ENCODE data around the gene LAMA3. TPM values are rescaled to one million over a fixed set of nuclear protein-coding genes. Genes with fewer than 3 reads are reported as not detected.

The LAMA3 gene
- total and polyA plus RNA-seq, 4 donors, result 0.26 to 3.9 (median 0.37) TPM

GRCh38 chr18:23893653-23894052 lies 204.4 kb downstream of the LAMA3 start (continued):
- TF ChIP-seq CTCF (IDR thresholded peaks at IDR 0.05; ENCODE audit: low read depth, low read length, missing input control) (no peak), SP1 (IDR thresholded peaks at IDR 0.05) (no peak), MAX (IDR thresholded peaks at IDR 0.05) (no peak), FOXA1 (IDR thresholded peaks at IDR 0.05) (no peak), NR2F2 (IDR thresholded peaks at IDR 0.05) (no peak), GABPA (IDR thresholded peaks at IDR 0.05 in 1 of 2, conservative IDR thresholded peaks at IDR 0.05 in 1 of 2) (no peak), HNF4A (conservative IDR thresholded peaks at IDR 0.05) (no peak), YY1 (IDR thresholded peaks at IDR 0.05) (no peak), RXRA (IDR thresholded peaks at IDR 0.05) (no peak)

- TF ChIP-seq HNF4A (conservative IDR thresholded peaks at IDR 0.05) (no peak), NR2F2 (IDR thresholded peaks at IDR 0.05) (no peak), REST (IDR thresholded peaks at IDR 0.05) (no peak), YY1 (IDR thresholded peaks at IDR 0.05) (no peak), JUND (IDR thresholded peaks at IDR 0.05) (no peak), GABPA (IDR thresholded peaks at IDR 0.05 in 1 of 2, conservative IDR thresholded peaks at IDR 0.05 in 1 of 2) (no peak), SP1 (IDR thresholded peaks at IDR 0.05) (no peak), FOXA1 (IDR thresholded peaks at IDR 0.05) (no peak), CTCF (IDR thresholded peaks at IDR 0.05; ENCODE audit: low read depth, low read length, missing input control) (no peak), HNF4G (IDR thresholded peaks at IDR 0.05) (no peak), MAX (IDR thresholded peaks at IDR 0.05) (no peak), ATF3 (IDR thresholded peaks at IDR 0.05) (no peak), ZBTB33 (IDR thresholded peaks at IDR 0.05) (no peak), RAD21 (IDR thresholded peaks at IDR 0.05) (no peak)
- DNase-seq (ENCODE audit: low spot score), result no peak
- Histone ChIP-seq H3K27me3 (ENCODE audit: control insufficient read depth in 4 of 4, insufficient read depth in 4 of 4, low read length in 3 of 4) (no peaks in the 10 kb centered on the region), H3K9me3 (ENCODE audit: control insufficient read depth in 4 of 4, low read length in 3 of 4) (no peaks in the 10 kb centered on the region), H3K4me1 (ENCODE audit: control insufficient read depth in 4 of 4, insufficient read depth in 4 of 4, low read length in 3 of 4) (no peaks in the 10 kb centered on the region), H3K9ac (ENCODE audit: low read depth in 1 of 2, low read length in 2 of 2) (no peak overlapping the region), H3K36me3 (ENCODE audit: control insufficient read depth in 4 of 4, insufficient read depth in 3 of 4, low read depth in 1 of 4, low read length in 3 of 4) (no peaks in the 10 kb centered on the region), H3K27ac (ENCODE audit: low read depth in 1 of 2, low read length in 2 of 2) (no peak overlapping the region), H3K4me3 (ENCODE audit: low read depth in 1 of 3, low read length in 3 of 3) (no peak overlapping the region)
- WGBS, result 94% methylated on average over 14 of the region's 14 CpGs
Observed at GRCh38 chr18:23894661-23895175, 205.5 kb downstream of the LAMA3 start.
